ENCODE measurements around the gene HS3ST3B1.

The HS3ST3B1 gene

GRCh38 chr17:14321476-14321949, 20.6 kb downstream of the HS3ST3B1 start:
- no peak for DNase-seq (ENCODE audit: low read depth)

GRCh38 chr17:14321980-14322776, 21.3 kb downstream of the HS3ST3B1 start:
- DNase-seq (ENCODE audit: low read depth), result no peak

- DNase-seq (ENCODE audit: low read depth), result no peak
Observed at GRCh38 chr17:14323522-14323981, 22.7 kb downstream of the HS3ST3B1 start.

GRCh38 chr17:14325618-14326167, 24.8 kb downstream of the HS3ST3B1 start:
- no peak for DNase-seq (ENCODE audit: low read depth)

GRCh38 chr17:14329900-14330491, 29.1 kb downstream of the HS3ST3B1 start:
- DNase-seq (ENCODE audit: low read depth), result no peak

GRCh38 chr17:14330492-14330962, 29.6 kb downstream of the HS3ST3B1 start:
- DNase-seq (ENCODE audit: low read depth), result no peak

GRCh38 chr17:14331225-14331981, 30.5 kb downstream of the HS3ST3B1 start:
- no peak for DNase-seq (ENCODE audit: low read depth)

GRCh38 chr17:14331982-14332298, 31.1 kb downstream of the HS3ST3B1 start:
- no peak for DNase-seq (ENCODE audit: low read depth)

GRCh38 chr17:14332331-14332730, 31.4 kb downstream of the HS3ST3B1 start:
- no peak for DNase-seq (ENCODE audit: low read depth)

- no peak for DNase-seq (ENCODE audit: low read depth)
Observed at GRCh38 chr17:14333506-14333905, 32.6 kb downstream of the HS3ST3B1 start.

- no peak for DNase-seq (ENCODE audit: low read depth)
Observed at GRCh38 chr17:14334276-14334840, 33.5 kb downstream of the HS3ST3B1 start.

- DNase-seq (ENCODE audit: low read depth), result no peak
Observed at GRCh38 chr17:14334919-14335318, 34.0 kb downstream of the HS3ST3B1 start.

GRCh38 chr17:14336418-14336817, 35.5 kb downstream of the HS3ST3B1 start:
- DNase-seq (ENCODE audit: low read depth), result no peak

- DNase-seq (ENCODE audit: low read depth), result no peak
Observed at GRCh38 chr17:14337596-14338079, 36.8 kb downstream of the HS3ST3B1 start.

GRCh38 chr17:14340857-14341754, 40.2 kb downstream of the HS3ST3B1 start:
- DNase-seq (ENCODE audit: low read depth), result no peak

GRCh38 chr17:14341866-14342265, 41.0 kb downstream of the HS3ST3B1 start:
- DNase-seq (ENCODE audit: low read depth), result no peak

- no peak for DNase-seq (ENCODE audit: low read depth)
Observed at GRCh38 chr17:14346801-14347200, 45.9 kb downstream of the HS3ST3B1 start.

- DNase-seq (ENCODE audit: low read depth), result no peak
Observed at GRCh38 chr17:14351493-14351892, 50.6 kb downstream of the HS3ST3B1 start.

- no peak for DNase-seq (ENCODE audit: low read depth)
Observed at GRCh38 chr17:14352136-14352535, 51.3 kb downstream of the HS3ST3B1 start.

GRCh38 chr17:14353861-14354474, 53.1 kb downstream of the HS3ST3B1 start:
- no peak for DNase-seq (ENCODE audit: low read depth)
